BLaER1 treated with 17β-estradiol and CSF1 and Interleukin-3, amounts not matched to agents 10 nM and 100 nM (cell line): Measurements from ENCODE around the gene THSD7B.
A peak's percentile ranks its signal among the peaks of the same experiment; 100 is the strongest.
"Not testable (repeated sequence)": the region's sequence is repeated elsewhere in the genome, so short reads cannot be mapped to it uniquely, and the experiment has no call there.

Source experiments
- H3K27ac ChIP-seq, 11 experiments: shearing (Covaris generic); formaldehyde crosslinking; 2 replicates each; pipeline ENCODE4 v1.8.1; 2022
- H3K27me3 ChIP-seq, 11 experiments: shearing (Covaris generic); formaldehyde crosslinking; 2 replicates each; pipeline ENCODE4 v1.8.1; 2022
- H3K36me3 ChIP-seq, 11 experiments: shearing (Covaris generic); formaldehyde crosslinking; 2 replicates each; pipeline ENCODE4 v1.8.1; 2022
- H3K4me1 ChIP-seq, 10 experiments: shearing (Covaris generic); formaldehyde crosslinking; 2 replicates each; pipeline ENCODE4 v1.8.1; 2022
- H3K4me2 ChIP-seq, 11 experiments: shearing (Covaris generic); formaldehyde crosslinking; 2 replicates each; pipeline ENCODE4 v1.8.1; 2022
- H3K4me3 ChIP-seq, 10 experiments: shearing (Covaris generic); formaldehyde crosslinking; 2 replicates each; pipeline ENCODE4 v1.8.1; 2022
- H3K9ac ChIP-seq, 11 experiments: shearing (Covaris generic); formaldehyde crosslinking; 2 replicates each; pipeline ENCODE4 v1.8.1; 2022
- H3K9me3 ChIP-seq, 11 experiments: shearing (Covaris generic); formaldehyde crosslinking; replicated peaks in 1 of 11; 2 replicates each; pipeline ENCODE4 v1.8.1; 2022
- H4K20me1 ChIP-seq, 11 experiments: shearing (Covaris generic); formaldehyde crosslinking; 2 replicates each; pipeline ENCODE4 v1.8.1; 2022
- Cebpa-rat ChIP-seq, 11 experiments: shearing (Covaris generic); IDR thresholded peaks; 2 replicates each; pipeline ENCODE4 v1.8.1; 2022

Gene THSD7B

GRCh38 chr2:136765256-136766072 is at the start of gene THSD7B:
TSS of gene THSD7B (plus strand) at chr2:136765545. CDS start at chr2:136882179, 116,634 bp downstream.
- Histone ChIP-seq H3K36me3 (no peaks in the 10 kb centered on the region), H3K27me3 (no peaks in the 10 kb centered on the region), H3K9ac (no peak within 1 kb of the TSS), H3K4me1 (no peaks in the 10 kb centered on the region), H3K27ac (no peak within 1 kb of the TSS), H3K9me3 (peaks cover 8 to 25% (median 19%) of the 10 kb centered on the region in 11 experiments; a peak in 20 of 22 replicates), H4K20me1 (no peaks in the 10 kb centered on the region), H3K4me3 (no peak within 1 kb of the TSS), H3K4me2 (no peak within 1 kb of the TSS)
- no peak for TF ChIP-seq Cebpa-rat (IDR thresholded peaks at IDR 0.05)

GRCh38 chr2:136718273-136718672 is 47.1 kb upstream of the THSD7B start:
- Histone ChIP-seq H3K9me3 (peaks cover 0 to 23% (median 0%) of the 10 kb centered on the region in 11 experiments; a peak in 6 of 22 replicates), H3K9ac (peak overlapping the region in 1 of 11 experiments; percentile 20; a peak in 1 of 22 replicates), H3K4me3 (no peak overlapping the region), H3K27ac (peak overlapping the region in 7 of 11 experiments; percentile 10 to 78 (median 61); a peak in 13 of 22 replicates), H3K27me3 (no peaks in the 10 kb centered on the region), H3K36me3 (no peaks in the 10 kb centered on the region), H3K4me1 (peaks cover 0 to 21% (median 6%) of the 10 kb centered on the region in 10 experiments; a peak in 11 of 20 replicates), H3K4me2 (peak overlapping the region in 6 of 11 experiments; percentile 8 to 56 (median 31); a peak in 8 of 22 replicates), H4K20me1 (no peaks in the 10 kb centered on the region)
- peak in 5 of 11 experiments; percentile 17 to 60 (median 54); a peak in 7 of 22 replicates for TF ChIP-seq Cebpa-rat (IDR thresholded peaks at IDR 0.05)

GRCh38 chr2:136727973-136728699 is 37.2 kb upstream of the THSD7B start:
- Histone ChIP-seq H3K9ac (no peak overlapping the region), H3K36me3 (no peaks in the 10 kb centered on the region), H3K27me3 (no peaks in the 10 kb centered on the region), H3K4me2 (no peak overlapping the region), H3K9me3 (0 out of 22 replicates have a peak, but pooled peaks cover 0 to under 1% (median 0%) of the 10 kb centered on the region in 11 experiments), H3K4me1 (no peaks in the 10 kb centered on the region), H4K20me1 (no peaks in the 10 kb centered on the region), H3K27ac (no peak overlapping the region), H3K4me3 (no peak overlapping the region)
- TF ChIP-seq Cebpa-rat (IDR thresholded peaks at IDR 0.05), result no peak

- Histone ChIP-seq H3K9ac (no peak overlapping the region), H3K4me1 (no peaks in the 10 kb centered on the region), H3K4me2 (no peak overlapping the region), H3K4me3 (no peak overlapping the region), H3K36me3 (no peaks in the 10 kb centered on the region), H3K27me3 (no peaks in the 10 kb centered on the region), H4K20me1 (no peaks in the 10 kb centered on the region), H3K27ac (no peak overlapping the region), H3K9me3 (no peaks in the 10 kb centered on the region)
- TF ChIP-seq Cebpa-rat (IDR thresholded peaks at IDR 0.05), result no peak
These were observed 29.1 kb upstream of the THSD7B start for GRCh38 chr2:136736236-136736635.

- H3K4me2 ChIP-seq, result no peak overlapping the region
- H3K9ac ChIP-seq, result no peak overlapping the region
- H3K9me3 ChIP-seq, result no peaks in the 10 kb centered on the region
- no peak overlapping the region for H3K4me3 ChIP-seq
- no peak for TF ChIP-seq Cebpa-rat (IDR thresholded peaks at IDR 0.05)
- H3K36me3 ChIP-seq, result no peaks in the 10 kb centered on the region
- H4K20me1 ChIP-seq, result no peaks in the 10 kb centered on the region
- no peaks in the 10 kb centered on the region for H3K27me3 ChIP-seq
- no peaks in the 10 kb centered on the region for H3K4me1 ChIP-seq
- H3K27ac ChIP-seq, result no peak overlapping the region
These were observed 27.3 kb upstream of the THSD7B start for GRCh38 chr2:136738044-136738443.

GRCh38 chr2:136741471-136741870 is 23.9 kb upstream of the THSD7B start:
- Histone ChIP-seq H3K9me3 (no peaks in the 10 kb centered on the region), H4K20me1 (no peaks in the 10 kb centered on the region), H3K4me1 (peaks cover 0 to 6% (median 0%) of the 10 kb centered on the region in 10 experiments; a peak in 5 of 20 replicates), H3K36me3 (no peaks in the 10 kb centered on the region), H3K4me2 (0 out of 22 replicates have a peak overlapping the region, but pooled peaks of 1 of the 11 experiments have one; percentile 13), H3K4me3 (no peak overlapping the region), H3K27ac (no peak overlapping the region), H3K9ac (no peak overlapping the region), H3K27me3 (no peaks in the 10 kb centered on the region)
- no peak for TF ChIP-seq Cebpa-rat (IDR thresholded peaks at IDR 0.05)

GRCh38 chr2:136750065-136750464 is 15.3 kb upstream of the THSD7B start:
- Histone ChIP-seq H3K4me1 (peaks cover 10 to 15% (median 13%) of the 10 kb centered on the region in 10 experiments), H3K27ac (no peak overlapping the region), H3K9me3 (peaks cover 0 to 7% (median 0%) of the 10 kb centered on the region in 11 experiments; a peak in 1 of 22 replicates), H3K36me3 (no peaks in the 10 kb centered on the region), H4K20me1 (no peaks in the 10 kb centered on the region), H3K9ac (no peak overlapping the region), H3K4me2 (no peak overlapping the region), H3K4me3 (no peak overlapping the region), H3K27me3 (peaks cover 0 to 3% (median 0%) of the 10 kb centered on the region in 11 experiments; a peak in 3 of 22 replicates)
- TF ChIP-seq Cebpa-rat (IDR thresholded peaks at IDR 0.05), result no peak

- H3K27me3 ChIP-seq, result peaks cover 0 to 3% (median 0%) of the 10 kb centered on the region in 11 experiments; a peak in 3 of 22 replicates
- no peaks in the 10 kb centered on the region for H3K36me3 ChIP-seq
- no peak for TF ChIP-seq Cebpa-rat (IDR thresholded peaks at IDR 0.05)
- peak overlapping the region; percentile 11 to 62 (median 51); a peak in 21 of 22 replicates for H3K4me2 ChIP-seq
- no peak overlapping the region for H3K4me3 ChIP-seq
- H3K27ac ChIP-seq, result no peak overlapping the region
- peaks cover 0 to 11% (median 0%) of the 10 kb centered on the region in 11 experiments; a peak in 1 of 22 replicates for H3K9me3 ChIP-seq
- H4K20me1 ChIP-seq, result no peaks in the 10 kb centered on the region
- H3K4me1 ChIP-seq, result peaks cover 10 to 15% (median 13%) of the 10 kb centered on the region in 10 experiments
- no peak overlapping the region for H3K9ac ChIP-seq
These were observed 13.9 kb upstream of the THSD7B start for GRCh38 chr2:136751406-136751805.

GRCh38 chr2:136758504-136758903 is 6.8 kb upstream of the THSD7B start:
- not testable (repeated sequence) for H4K20me1 ChIP-seq, H3K36me3 ChIP-seq

More at GRCh38 chr2:136758504-136758903, 6.8 kb upstream of the THSD7B start:
- H3K9me3 ChIP-seq, result peaks cover 0 to 24% (median 13%) of the 10 kb centered on the region in 11 experiments; a peak in 13 of 22 replicates
- not testable (repeated sequence) for H3K4me1 ChIP-seq, H3K4me3 ChIP-seq, H3K27me3 ChIP-seq, H3K4me2 ChIP-seq, H3K27ac ChIP-seq, H3K9ac ChIP-seq
